CD4-positive, alpha-beta T cell treated with Interferon alpha-2 for 1 hour (primary cell): ENCODE data around the gene AKAP17A.
A peak's percentile ranks its signal among the peaks of the same experiment; 100 is the strongest.

Experiments
- DNase-seq, 2 donors: peaks; one replicate each; pipeline ENCODE4 v3.0.0-alpha.2; 2020 to 2022

Gene AKAP17A

GRCh38 chrX:1584237-1585011, 7.0 kb upstream of the AKAP17A start:
- DNase-seq = no peak

- no peak for DNase-seq
These were observed 4.2 kb upstream of the AKAP17A start for GRCh38 chrX:1587161-1587560.

DNA sequence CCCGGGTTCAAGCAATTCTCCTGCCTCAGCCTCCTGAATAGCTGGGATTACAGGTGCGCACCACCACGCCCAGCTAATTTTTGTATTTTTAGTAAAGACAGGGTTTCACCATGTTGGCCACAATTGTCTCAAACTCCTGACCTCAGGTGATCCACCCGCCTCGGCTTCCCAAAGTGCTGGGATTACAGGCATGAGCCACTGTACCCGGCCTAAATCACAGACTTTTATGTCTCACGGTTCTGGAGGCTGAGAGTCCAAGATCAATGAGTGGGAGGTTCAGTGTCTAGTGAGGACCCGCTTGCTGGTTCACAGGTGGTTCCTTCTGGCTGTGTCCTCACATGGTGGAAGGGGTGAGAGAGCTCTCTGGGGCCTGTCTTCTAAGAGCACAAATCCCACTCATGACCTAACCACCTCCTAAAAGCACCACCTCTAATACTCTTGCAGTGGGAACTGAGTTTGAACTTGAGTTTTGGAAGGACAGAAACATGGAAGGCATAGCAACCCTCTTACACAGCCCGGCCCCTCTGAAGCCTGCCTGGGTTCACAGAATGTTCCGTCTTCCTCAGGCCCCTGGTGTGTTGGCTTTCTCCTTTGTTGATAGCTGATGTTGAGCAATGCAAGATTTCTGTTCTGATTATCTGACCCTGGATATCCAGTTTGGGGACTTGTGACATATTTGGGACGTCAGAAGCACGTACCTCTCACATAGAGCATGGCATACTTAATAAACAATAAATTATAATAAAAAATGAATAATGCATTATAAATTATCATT, 1.9 kb upstream of the AKAP17A start:
- DNase-seq = no peak

DNA sequence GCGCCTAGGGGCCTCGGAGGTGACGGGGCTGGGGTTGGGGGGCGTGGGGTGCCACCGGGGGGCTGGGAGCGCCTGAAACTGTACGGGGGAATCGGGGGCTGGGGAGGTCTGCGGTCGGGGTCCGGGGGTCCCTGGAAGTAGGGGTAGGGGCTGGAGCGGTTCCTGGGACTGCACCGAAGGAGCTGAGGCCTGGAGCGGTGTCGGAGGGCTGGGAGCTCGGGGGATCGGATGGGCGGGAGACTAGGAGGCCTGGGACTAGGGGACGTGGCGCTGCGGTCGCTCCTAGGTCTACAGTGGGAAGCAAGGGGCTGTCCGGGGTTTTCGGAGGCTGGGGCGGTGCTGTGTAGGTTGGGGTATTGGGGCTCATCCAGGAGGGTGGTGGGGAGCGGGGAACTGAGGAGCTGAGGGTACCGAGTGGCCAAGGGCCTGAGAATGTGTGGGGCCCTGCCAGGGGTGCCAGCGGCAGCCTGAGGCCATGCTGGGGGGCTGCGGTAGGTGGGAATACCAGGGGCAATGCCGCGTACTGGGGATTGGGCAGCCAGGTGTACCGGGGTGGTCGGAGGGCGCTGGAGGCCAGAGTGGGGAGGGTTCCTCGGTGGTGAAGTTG, 562 bp downstream of the AKAP17A start:
- DNase-seq = peak in 1 of 2 donors; percentile 21

- peak; percentile 11 to 27 for DNase-seq
These were observed 1.2 kb downstream of the AKAP17A start for GRCh38 chrX:1592470-1593142.

DNA sequence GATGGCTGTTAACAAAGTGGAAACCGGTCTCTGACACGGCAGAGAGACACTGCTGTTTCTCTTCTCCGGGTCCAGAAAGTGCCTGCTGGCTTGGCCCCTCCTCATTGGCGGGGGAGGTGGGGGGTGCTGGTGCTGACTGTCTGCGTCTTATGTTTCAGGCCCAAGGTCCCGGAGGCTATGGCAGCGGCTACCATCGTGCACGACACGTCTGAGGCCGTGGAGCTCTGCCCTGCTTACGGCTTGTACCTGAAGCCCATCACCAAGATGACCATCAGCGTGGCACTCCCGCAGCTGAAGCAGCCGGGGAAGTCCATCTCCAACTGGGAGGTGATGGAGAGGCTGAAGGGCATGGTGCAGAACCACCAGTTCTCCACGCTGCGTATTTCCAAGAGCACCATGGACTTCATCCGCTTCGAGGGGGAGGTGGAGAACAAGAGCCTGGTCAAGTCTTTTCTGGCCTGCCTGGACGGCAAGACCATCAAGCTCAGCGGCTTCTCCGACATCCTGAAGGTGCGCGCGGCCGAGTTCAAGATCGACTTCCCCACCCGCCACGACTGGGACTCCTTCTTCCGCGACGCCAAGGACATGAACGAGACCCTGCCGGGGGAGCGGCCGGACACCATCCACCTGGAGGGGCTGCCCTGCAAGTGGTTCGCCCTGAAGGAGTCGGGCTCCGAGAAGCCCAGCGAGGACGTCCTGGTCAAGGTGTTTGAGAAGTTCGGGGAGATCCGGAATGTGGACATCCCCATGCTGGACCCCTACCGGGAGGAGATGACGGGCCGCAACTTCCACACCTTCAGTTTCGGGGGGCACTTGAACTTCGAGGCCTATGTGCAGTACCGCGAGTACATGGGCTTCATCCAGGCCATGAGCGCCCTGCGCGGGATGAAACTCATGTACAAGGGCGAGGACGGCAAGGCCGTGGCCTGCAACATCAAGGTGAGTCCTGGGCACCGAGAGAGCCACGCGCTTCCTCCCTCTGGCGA, 2.2 kb downstream of the AKAP17A start:
- no peak for DNase-seq

GRCh38 chrX:1595711-1596060, 4.3 kb downstream of the AKAP17A start:
- DNase-seq = no peak

GRCh38 chrX:1596676-1597344, 5.4 kb downstream of the AKAP17A start:
- DNase-seq = no peak

DNA sequence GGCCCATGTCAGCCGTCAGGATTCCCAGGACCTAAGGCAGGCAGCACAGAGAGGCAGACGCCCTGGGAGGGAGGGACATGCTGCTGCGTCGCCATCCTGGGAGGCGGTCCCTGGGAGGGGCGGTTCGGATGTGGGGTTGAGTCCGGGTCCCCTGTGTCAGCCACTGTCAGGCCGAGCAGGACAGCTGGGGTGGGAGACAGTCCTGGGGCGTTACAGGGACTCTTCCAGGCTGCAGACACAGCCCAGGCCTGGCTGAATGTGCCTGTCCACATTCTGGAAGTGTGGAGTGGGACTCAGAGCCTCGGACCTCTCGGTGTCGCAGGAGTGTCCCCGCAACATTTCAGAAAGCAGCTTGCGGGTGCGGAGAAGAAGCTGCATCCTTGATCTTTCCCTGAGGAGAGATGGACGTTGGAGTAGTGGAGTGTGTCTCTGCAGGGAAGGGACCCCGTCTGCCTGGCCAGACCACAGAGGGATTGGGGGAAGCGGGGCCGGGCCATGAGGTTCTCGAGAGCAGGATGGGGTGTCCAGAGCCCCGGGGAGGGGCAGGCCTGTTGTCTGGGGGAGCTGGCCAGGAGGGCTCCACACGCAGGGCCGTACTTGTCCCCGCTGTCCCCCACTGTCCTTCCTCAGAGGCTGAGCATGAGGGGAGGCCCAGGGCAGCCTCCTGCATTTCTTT, 6.1 kb downstream of the AKAP17A start:
- DNase-seq = no peak

DNA sequence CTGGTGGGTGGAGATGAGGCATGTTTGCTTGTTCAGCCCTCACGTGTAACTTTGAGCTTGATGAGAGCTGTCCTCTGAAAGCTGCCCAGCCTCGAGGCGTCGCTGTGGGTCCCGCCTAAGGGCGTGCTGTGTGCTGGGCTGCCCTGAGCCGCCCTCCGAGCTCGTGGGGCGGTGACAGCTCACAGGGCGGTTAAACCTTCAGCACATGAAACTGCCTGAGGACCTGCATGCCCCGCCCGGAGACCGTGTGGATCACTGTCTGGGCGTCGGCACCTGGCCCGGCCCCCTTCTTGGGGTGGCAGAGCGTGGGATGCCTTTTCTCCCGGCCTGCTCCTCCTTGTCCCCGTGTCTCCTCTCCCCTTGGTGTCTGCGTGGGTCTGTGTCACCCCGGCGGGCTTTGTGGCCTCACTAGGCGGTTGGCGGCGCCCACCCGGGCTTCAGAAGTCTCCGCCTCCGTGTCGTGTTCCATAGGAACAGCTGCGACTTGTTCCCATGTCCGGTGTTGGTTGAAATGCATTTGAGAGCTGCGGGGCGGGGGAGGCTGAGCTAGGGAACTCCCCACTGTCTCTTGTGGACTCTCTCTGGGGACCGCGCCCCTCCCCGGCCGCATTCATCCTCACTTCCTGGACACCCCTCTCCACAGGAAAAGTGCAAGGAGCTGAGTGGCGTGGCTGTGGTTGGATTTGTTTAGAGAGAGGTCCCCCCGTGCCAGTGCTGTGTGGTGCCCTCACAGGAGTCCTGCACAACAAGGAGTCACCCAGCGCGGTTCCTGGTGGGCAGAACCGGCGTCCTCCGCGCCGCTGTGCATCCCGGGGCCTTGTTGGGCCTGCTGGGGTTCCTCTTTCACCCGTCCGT, 6.8 kb downstream of the AKAP17A start:
- no peak for DNase-seq

GRCh38 chrX:1598876-1599790, 7.7 kb downstream of the AKAP17A start:
- DNase-seq = no peak

DNA sequence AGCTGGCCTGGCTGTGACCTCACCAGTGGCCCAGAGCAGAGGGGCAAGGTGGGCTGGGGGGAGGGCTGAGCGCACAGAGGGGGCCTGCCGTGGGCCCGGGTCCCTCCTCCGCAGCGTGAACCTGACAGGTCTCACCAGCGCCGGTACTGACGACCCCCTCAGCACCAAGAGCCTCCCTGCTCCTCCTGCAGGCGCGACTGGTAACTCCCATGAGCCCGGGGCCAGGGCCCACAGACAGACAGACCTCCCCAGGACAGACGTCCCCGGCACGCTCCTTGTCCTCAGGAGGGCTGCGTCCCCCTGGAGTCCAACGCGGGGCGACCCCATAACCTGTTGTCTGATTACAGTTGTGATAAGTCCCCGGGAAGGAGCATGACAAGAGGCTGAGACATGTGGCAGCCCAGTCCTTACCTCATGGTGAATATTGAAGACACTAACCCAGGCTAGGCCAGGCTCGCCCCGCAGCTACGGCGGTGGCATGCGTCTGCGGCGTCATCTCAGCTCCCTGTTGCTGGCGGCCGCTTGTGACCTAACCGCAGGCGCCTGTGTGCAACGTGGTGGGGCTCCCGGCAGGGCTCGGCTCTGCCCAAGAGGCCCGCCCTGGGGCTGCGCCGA, 8.5 kb downstream of the AKAP17A start:
- no peak for DNase-seq

GRCh38 chrX:1600406-1601050, 9.1 kb downstream of the AKAP17A start:
- DNase-seq = no peak

DNA sequence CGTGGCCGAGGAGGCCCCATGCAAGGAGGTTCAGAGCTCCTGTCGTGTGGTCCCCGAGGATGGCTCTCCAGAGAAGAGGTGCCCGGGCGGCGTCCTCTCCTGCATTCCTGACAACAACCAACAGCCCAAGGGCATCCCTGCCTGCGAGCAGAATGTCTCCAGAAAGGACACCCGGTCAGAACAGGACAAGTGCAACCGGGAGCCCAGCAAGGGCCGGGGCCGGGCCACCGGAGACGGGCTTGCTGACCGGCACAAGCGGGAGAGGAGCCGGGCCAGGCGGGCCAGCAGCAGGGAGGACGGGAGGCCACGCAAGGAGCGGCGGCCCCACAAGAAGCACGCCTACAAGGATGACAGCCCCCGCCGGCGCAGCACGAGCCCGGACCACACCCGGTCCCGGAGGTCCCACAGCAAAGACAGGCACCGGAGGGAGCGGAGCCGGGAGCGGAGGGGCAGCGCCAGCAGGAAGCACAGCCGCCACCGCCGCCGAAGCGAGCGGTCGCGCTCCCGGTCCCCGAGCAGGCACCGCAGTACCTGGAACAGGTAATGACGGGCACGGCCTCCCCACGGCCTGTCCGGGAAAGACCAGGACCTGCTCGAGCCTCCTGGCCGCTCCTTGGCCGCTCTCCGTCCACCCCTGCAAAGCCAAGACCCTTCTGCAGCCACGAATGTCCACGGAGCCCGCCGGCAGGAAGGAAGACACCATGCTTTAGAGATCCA, 9.8 kb downstream of the AKAP17A start:
- no peak for DNase-seq

- no peak for DNase-seq
These were observed 10.3 kb downstream of the AKAP17A start for GRCh38 chrX:1601768-1602085.

- DNase-seq = no peak
These were observed 10.9 kb downstream of the AKAP17A start for GRCh38 chrX:1602299-1602698.

- DNase-seq = no peak
These were observed 15.1 kb downstream of the AKAP17A start for GRCh38 chrX:1606496-1606895.
